Upper lobe of left lung (tissue), 6 donors: ENCODE results near the gene HDHD3. TPM values are rescaled to one million over a fixed set of nuclear protein-coding genes. Genes with fewer than 3 reads are reported as not detected.
"Not testable (repeated sequence)": the region's sequence is repeated elsewhere in the genome, so short reads cannot be mapped to it uniquely, and the experiment has no call there.

ENCODE experiments used
- ATAC-seq, 2 donors: fragments of 200-7000 bp; cut with Tn5 transposase; one replicate each; pipeline ENCODE4 v1.9.1; 2022; ENCODE audit warnings: mild to moderate bottlenecking in 2 of 2, moderate library complexity in 2 of 2; ENCODE audit not compliant: low FRiP score in 2 of 2
- DNase-seq, 2 donors: peaks; one replicate each; pipeline ENCODE4 v3.0.0-alpha.2; 2019 to 2020
- H3K27ac ChIP-seq, 4 donors: fragments of 200-600 bp; sonication (generic); one replicate each; pipeline ENCODE4 v1.5.1; 2016 to 2019
- H3K27me3 ChIP-seq, 4 donors: fragments of 200-600 bp; sonication (generic); one replicate each; pipeline ENCODE4 v1.5.1; 2017 to 2019
- H3K36me3 ChIP-seq, 4 donors: fragments of 200-600 bp; sonication (generic); one replicate each; pipeline ENCODE4 v1.5.1; 2016 to 2019
- H3K4me1 ChIP-seq, 4 donors: fragments of 200-600 bp; sonication (generic); one replicate each; pipeline ENCODE4 v1.5.1; 2018 to 2019
- H3K4me3 ChIP-seq, 4 donors: fragments of 200-600 bp; sonication (generic); one replicate each; pipeline ENCODE4 v1.5.1; 2017 to 2019; ENCODE audit warnings: mild to moderate bottlenecking in 2 of 4, moderate library complexity in 1 of 4
- H3K9me3 ChIP-seq, 4 donors: fragments of 200-600 bp; sonication (generic); one replicate each; pipeline ENCODE4 v1.5.1; 2018 to 2019
- EP300 ChIP-seq, 4 donors: sonication (generic); formaldehyde crosslinking; IDR thresholded peaks; one replicate each; pipeline ENCODE4 v1.5.1; 2017; ENCODE audit warnings: antibody characterized with exemption in 4 of 4, control low read depth in 2 of 4
- POLR2A ChIP-seq, 4 donors: fragments of 450-650 bp; IDR thresholded peaks; one replicate each; pipeline ENCODE4 v1.5.1; 2016 to 2017; ENCODE audit warnings: antibody characterized with exemption in 4 of 4, mild to moderate bottlenecking in 2 of 4
- POLR2AphosphoS5 ChIP-seq, 2 donors: sonication (generic); formaldehyde crosslinking; IDR thresholded peaks; one replicate each; pipeline ENCODE4 v1.5.1; 2017; ENCODE audit warnings: antibody characterized with exemption in 2 of 2
- WGBS, 2 donors: methylation state at CpG; one replicate each; pipeline ENCODE4 v1.1.5; 2017 to 2018; 5-methylcytosine and 5-hydroxymethylcytosine counted together
- total RNA-seq, 6 donors: library from RNA; depleted of rRNA in 4 of 6; stranded (reverse); fragments of >200 nt in 4 of 6; gene quantifications; one replicate each; pipeline versions ENCODE4 v1.1.0 to v1.2.1, GENCODE V29; 2016 to 2021
- TF ChIP-seq, protein P1 (sequence below), 6 experiments: fragments of 450-650 bp in 4 of 6; fragments of 200-600 bp in 2 of 6; sonication (generic) in 2 of 6; IDR thresholded peaks; one replicate each; pipeline ENCODE4 v1.5.1; 2016 to 2019; ENCODE audit warnings: antibody characterized with exemption in 6 of 6
- donor health status: DM: no; HTN: no; CAD: no; lungs with moderate emphysema.
- donor health status: DM: no; HTN: yes; CAD: no; lungs with severe emphysema.

Gene HDHD3
- total RNA-seq, 6 donors from 2014 or later: 12.0 to 25.8 (median 19.6) TPM

DNA sequence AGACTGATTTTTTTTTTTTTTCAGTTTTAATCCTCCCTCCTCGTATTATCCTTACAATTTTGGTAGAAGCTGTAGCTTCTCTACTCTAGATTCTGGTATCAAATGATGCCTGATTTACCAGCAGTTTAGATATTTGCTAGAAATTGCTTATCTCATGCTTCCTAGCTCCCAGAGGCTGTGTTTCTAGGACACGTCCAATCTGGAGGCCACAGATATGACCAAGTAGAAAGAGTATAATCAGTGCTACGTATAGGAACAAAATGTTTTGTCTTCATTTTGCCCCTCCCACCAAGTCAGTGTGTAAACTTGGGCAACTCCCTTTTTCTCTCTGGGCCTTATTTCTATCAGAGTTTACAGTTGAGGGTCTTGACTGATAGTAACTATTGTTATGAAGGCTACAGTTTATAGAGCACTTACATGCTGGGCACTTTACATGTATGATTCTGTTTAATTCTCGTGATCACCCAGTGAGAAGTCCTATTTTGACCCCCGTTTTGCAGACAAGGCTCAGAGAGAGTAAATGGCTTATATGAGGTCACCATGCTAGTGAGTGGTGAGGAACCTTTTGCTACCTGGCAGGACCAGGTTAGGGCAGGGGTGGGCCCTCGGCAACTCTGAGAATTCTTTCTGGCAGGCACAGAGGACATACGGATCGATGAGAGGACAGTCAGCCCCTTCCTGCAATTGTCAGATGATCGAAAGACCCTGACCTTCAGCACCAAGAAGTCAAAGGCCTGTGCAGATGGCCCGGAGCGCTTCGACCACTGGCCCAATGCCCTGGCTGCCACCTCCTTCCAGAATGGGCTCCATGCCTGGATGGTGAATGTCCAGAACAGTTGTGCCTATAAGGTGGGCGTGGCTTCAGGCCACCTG is 7.6 kb downstream of the HDHD3 start:
- Histone ChIP-seq H3K36me3 (peaks cover 0 to 18% (median 11%) of the 10 kb centered on the region in 4 donors), H3K4me1 (peaks cover 0 to 3% (median 0%) of the 10 kb centered on the region in 4 donors), H3K4me3 (no peak overlapping the region), H3K9me3 (no peaks in the 10 kb centered on the region), H3K27me3 (no peaks in the 10 kb centered on the region), H3K27ac (no peak overlapping the region)
- no peak for DNase-seq
- ATAC-seq: no peak
- TF ChIP-seq EP300 (IDR thresholded peaks at IDR 0.05) (no peak), POLR2AphosphoS5 (IDR thresholded peaks at IDR 0.05) (no peak), POLR2A (IDR thresholded peaks at IDR 0.05) (no peak)
- TF ChIP-seq, protein P1, sequence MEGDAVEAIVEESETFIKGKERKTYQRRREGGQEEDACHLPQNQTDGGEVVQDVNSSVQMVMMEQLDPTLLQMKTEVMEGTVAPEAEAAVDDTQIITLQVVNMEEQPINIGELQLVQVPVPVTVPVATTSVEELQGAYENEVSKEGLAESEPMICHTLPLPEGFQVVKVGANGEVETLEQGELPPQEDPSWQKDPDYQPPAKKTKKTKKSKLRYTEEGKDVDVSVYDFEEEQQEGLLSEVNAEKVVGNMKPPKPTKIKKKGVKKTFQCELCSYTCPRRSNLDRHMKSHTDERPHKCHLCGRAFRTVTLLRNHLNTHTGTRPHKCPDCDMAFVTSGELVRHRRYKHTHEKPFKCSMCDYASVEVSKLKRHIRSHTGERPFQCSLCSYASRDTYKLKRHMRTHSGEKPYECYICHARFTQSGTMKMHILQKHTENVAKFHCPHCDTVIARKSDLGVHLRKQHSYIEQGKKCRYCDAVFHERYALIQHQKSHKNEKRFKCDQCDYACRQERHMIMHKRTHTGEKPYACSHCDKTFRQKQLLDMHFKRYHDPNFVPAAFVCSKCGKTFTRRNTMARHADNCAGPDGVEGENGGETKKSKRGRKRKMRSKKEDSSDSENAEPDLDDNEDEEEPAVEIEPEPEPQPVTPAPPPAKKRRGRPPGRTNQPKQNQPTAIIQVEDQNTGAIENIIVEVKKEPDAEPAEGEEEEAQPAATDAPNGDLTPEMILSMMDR (IDR thresholded peaks at IDR 0.05): no peak
- WGBS, 2 donors: 73 to 77% methylated on average over 10 to 13 of the region's 13 CpGs

DNA sequence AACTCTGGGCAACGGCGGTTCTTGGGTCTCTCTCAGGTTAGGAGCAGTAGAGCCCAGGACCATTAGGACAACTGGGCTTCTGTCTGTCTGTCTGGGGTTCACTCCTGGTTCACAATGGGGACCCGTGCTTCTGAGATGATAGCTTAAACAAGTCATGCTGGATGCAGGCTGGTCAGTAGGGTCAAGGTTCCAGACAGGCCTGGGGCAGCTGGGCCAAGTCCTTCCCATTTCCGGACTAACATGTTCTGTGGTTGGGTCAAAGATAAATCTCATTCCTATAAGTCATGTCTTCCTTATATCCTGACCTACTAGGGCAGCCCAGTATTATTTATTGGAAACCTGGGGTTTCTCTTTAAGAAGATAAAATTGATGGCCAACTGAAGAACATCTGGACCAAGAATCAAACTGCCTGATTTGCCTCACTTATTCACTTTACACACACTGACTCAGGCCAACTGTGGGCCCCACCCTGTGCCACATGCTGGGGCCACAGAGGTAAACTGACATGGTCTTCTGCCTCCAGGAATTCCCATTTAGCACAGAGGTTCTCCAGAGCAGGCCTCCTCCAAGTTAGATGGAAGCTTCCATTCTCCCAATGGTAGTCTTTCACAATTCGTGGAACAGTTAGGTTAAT is 8.3 kb downstream of the HDHD3 start:
- DNase-seq (no peak), ATAC-seq (no peak)
- Histone ChIP-seq H3K27me3 (no peaks in the 10 kb centered on the region), H3K9me3 (no peaks in the 10 kb centered on the region), H3K36me3 (peaks cover 0 to 10% (median 3%) of the 10 kb centered on the region in 4 donors), H3K4me3 (no peak overlapping the region), H3K4me1 (peaks cover 0 to 3% (median 0%) of the 10 kb centered on the region in 4 donors), H3K27ac (no peak overlapping the region)
- TF ChIP-seq, protein P1 (IDR thresholded peaks at IDR 0.05): no peak
- TF ChIP-seq POLR2AphosphoS5 (IDR thresholded peaks at IDR 0.05) (no peak), EP300 (IDR thresholded peaks at IDR 0.05) (no peak), POLR2A (IDR thresholded peaks at IDR 0.05) (no peak)
- 91 to 96% methylated on average over 5 of the region's 5 CpGs for WGBS, 2 donors

DNA sequence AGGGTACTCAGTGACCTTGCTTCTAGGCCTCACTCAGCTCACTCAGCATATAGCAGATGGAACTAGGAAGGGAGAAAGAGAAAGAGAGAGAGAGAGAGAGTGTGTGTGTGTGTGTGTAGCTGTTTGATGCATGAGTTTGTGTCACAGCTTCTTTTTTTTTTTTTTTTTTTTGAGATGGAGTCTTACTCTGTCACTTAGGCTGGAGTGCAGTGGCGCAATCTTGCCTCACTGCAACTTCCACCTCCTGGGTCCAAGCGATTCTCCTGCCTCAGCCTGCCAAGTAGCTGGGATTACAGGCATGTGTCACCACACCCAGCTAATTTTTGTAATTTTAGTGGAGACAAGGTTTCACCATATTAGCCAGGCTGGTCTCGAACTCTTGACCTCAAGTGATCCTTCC is 11.1 kb downstream of the HDHD3 start:
- H3K27me3 ChIP-seq, ATAC-seq, H3K36me3 ChIP-seq, H3K4me3 ChIP-seq, H3K27ac ChIP-seq, H3K9me3 ChIP-seq, H3K4me1 ChIP-seq: not testable (repeated sequence)
- DNase-seq: peak in 1 of 2 donors; percentile 57
- WGBS, 2 donors: 62 to 72% methylated on average over 3 of the region's 3 CpGs

DNA sequence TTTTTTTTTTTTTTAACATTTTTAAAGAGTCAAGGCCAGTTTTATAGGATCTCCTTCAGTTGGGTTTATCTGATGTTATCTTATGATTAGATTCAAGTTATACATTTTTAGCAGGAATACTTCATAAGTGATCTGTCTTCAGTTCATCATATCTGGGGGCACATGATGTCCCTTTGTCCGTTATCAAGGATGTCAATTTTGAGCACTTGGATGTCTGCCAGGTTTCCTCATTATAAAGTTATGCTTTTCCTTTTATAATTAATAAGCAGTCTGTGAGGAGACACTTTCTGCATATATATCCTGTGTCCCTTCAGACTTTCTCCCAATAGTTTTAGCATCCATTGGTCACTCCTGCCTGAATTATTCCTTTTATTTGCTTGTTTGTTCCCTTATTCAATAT is 11.8 kb downstream of the HDHD3 start:
- Histone ChIP-seq H3K9me3 (no peaks in the 10 kb centered on the region), H3K36me3 (no peaks in the 10 kb centered on the region), H3K4me3 (no peak overlapping the region), H3K27ac (no peak overlapping the region), H3K27me3 (no peaks in the 10 kb centered on the region), H3K4me1 (peaks cover 0 to 3% (median 0%) of the 10 kb centered on the region in 4 donors)
- no peak for ATAC-seq
- DNase-seq: no peak
- TF ChIP-seq POLR2AphosphoS5 (IDR thresholded peaks at IDR 0.05) (no peak), EP300 (IDR thresholded peaks at IDR 0.05) (no peak), POLR2A (IDR thresholded peaks at IDR 0.05) (no peak)
- TF ChIP-seq, protein P1 (IDR thresholded peaks at IDR 0.05): no peak
- 48 to 50% methylated on average over 1 of the region's 1 CpG for WGBS, 2 donors

DNA sequence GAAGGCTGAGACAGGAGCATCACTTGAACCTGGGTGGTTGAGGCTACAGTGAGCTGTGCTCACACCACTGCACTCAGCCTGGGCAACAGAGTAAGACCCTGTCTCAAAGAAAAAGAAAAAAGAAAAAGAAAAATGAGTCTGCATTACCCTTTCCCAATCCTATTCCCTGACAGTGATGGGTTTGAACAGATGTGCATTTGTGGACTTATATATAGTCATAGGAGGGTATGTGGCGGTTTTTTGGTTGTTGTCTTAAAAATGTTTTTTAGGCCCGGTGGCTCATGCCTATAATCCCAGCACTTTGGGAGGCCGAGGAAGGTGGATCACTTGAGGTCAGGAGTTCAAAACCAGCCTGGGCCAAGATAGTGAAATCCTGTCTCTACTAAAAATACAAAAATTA is 13.4 kb downstream of the HDHD3 start:
- DNase-seq: no peak
- H3K4me3 ChIP-seq: no peak overlapping the region
- TF ChIP-seq POLR2AphosphoS5 (IDR thresholded peaks at IDR 0.05): no peak
- TF ChIP-seq EP300 (IDR thresholded peaks at IDR 0.05): no peak
- no peak for TF ChIP-seq POLR2A (IDR thresholded peaks at IDR 0.05)
- TF ChIP-seq, protein P1 (IDR thresholded peaks at IDR 0.05): no peak

More for the DNA sequence above, 13.4 kb downstream of the HDHD3 start:
- no peaks in the 10 kb centered on the region for H3K9me3 ChIP-seq
- H3K27ac ChIP-seq: no peak overlapping the region
- 75 to 95% methylated on average over 3 of the region's 3 CpGs for WGBS, 2 donors
- no peaks in the 10 kb centered on the region for H3K27me3 ChIP-seq
- no peaks in the 10 kb centered on the region for H3K36me3 ChIP-seq
- ATAC-seq: no peak
- peaks cover 0 to 3% (median 0%) of the 10 kb centered on the region in 4 donors for H3K4me1 ChIP-seq
